ENCODE results near the gene RNF125.

The RNF125 gene

GRCh38 chr18:32091724-32092421, 73.2 kb downstream of the RNF125 start, which contains the start of gene RNF138:
Gene RNF138 (plus strand): TSS chr18:32091874. CDS start chr18:32092777, 903 bp downstream.
- DNase-seq: peak; percentile 79 to 87

DNA sequence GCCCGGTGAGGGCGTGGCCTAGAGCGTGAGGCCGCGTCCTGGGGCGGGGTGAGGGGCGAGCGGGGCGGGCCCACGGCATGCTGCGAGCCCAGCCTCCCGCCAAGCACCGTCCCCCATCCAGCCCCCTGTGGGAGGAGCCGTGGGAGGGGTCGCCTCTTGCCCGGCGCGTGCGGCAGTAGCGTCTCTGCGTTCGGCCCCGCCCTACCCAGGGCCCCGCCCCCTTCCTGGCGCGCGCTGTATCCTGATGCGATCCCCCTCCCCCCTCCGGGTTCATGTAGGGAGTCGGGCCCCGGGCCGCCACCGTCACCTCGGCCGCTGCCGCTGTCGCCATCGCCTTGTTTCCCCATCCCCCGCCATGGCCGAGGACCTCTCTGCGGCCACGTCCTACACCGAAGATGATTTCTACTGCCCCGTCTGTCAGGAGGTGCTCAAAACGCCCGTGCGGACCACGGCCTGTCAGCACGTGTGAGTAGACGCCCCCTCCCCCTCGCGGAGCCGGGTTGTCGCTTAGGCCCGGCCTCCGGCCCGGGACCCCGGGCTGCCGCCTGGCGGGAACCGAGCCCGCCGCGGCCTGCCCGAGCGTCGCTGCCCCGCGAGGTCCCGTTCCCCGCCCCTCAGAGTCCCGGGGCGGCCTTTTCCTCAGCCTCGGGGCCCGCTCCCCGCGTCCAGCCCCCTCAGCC, 73.9 kb downstream of the RNF125 start:
- DNase-seq: peak; percentile 98

- peak in 1 of 2 experiments; percentile 6 for DNase-seq
Measured at GRCh38 chr18:32093102-32093511, 74.5 kb downstream of the RNF125 start.

- no peak for DNase-seq
Measured at GRCh38 chr18:32093523-32093922, 74.9 kb downstream of the RNF125 start.

DNA sequence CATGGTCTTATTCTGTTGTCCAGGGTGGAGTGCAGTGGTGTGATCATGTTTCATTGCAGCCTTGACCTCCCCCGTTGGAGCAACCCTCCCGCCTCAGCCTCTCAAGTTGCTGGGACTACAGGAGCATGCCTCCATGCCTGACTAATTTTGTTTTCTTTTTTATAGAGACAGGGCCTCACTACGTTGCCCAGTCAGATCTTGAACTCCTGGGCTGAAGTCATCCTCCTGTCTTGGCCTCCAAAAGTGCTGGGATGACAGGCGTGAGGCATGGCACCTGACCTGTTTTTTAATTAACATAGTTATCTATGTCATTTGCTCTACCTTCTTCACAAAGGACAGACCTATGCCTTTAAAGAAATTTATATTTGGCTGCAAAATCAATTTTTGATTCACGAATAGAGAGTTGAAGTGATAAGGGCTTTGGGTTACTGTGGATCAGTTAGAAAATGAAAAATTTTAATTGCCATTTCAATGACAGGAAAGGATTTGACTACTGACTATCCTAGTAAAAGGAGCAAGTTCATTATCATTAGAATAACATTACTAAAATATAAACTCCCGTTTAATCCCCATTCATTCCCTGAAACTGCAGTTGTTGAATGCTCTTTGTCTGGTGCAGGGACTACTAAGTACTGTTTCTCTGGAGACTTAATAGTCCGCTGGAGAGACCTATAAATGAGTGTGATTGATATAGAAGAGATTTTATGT, 76.7 kb downstream of the RNF125 start:
- no peak for DNase-seq

- DNase-seq: no peak
Measured at GRCh38 chr18:32095900-32096229, 77.2 kb downstream of the RNF125 start.

DNA sequence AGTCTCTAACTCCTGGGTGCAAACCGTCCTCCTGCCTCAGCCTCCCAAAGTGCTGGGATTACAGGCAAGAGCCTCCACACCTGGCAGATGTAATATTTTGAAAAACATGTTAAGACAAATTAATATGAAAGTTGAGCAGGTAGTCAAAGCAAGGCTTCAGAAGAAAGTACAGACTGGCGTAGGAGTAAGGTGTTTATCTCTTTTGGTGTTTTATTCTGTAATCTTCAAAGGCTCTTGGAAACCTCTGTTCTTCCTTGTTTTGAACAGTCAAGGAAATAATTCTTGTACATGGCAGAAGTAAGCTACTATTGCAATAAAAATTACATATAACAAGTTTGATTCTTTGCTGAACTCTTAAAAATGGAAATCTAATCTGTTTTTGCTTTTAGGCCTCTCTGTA, 78.3 kb downstream of the RNF125 start:
- DNase-seq: no peak

GRCh38 chr18:32104516-32104915, 85.9 kb downstream of the RNF125 start:
- DNase-seq: no peak

DNA sequence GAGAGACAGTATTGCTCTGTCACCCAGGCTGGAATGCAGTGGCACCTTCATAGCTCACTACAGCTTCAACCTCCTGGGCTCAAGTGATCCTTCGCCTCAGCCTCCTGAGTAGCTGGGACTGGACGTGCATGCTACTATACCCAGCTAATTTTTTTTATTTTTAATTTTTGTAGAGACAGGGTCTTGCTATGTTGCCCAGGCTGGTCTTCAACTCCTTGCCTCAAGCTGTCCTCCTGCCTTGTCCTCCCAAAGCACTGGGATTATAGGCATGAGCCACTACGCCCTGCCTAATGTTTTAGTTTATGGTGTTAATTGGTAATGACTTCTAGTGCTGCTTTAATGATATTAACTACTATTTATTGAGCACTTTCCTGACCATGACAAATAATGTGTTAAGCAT, 91.4 kb downstream of the RNF125 start:
- DNase-seq: no peak

GRCh38 chr18:32111706-32112105, 93.1 kb downstream of the RNF125 start:
- no peak for DNase-seq

DNA sequence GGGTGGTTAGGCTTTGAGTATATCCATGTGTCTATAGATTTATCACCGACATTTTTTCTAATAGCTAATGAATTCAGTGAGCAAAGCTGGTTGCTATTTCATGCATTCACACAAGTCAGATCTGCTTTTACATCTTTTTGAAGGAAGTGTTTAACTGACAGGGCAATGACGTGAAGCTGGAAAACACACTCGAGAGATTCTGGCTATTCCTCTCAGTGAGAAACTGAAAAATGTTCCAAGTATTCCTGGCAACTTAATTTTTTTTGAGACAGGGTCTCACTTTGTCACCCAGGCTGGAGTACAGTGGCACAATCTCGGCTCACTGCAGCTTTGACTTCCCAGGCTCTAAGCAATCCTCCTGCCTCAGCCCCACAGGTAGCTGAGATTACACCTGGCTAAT, 94.2 kb downstream of the RNF125 start:
- no peak for DNase-seq

- no peak for DNase-seq
Measured at GRCh38 chr18:32114293-32114942, 95.8 kb downstream of the RNF125 start.

DNA sequence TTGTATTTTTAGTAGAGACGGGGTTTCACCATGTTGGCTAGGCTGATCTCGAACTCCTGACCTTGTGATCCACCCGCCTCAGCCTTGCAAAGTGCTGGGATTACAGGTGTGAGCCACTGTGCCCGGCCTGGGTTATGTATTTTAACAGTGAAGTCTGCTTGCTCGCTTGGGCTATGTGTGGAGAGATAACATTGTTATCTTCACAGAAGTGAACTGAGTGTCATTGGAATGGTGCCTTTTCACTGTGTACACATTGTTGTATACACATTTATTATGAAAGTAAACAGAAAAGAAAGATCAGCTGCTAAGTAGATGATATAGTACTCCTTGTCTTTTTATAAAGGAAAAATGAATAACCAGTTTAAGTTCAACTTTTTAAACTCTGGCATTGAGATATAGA, 103.4 kb downstream of the RNF125 start:
- no peak for DNase-seq
